Neuron (in vitro differentiated cells): ENCODE measurements around the gene MGMT.

Experiments
- H2AFZ ChIP-seq: one replicate; pipeline ENCODE4 v1.6.1; 2013; ENCODE audit warnings: low read depth, mild to moderate bottlenecking, inconsistent platforms, low read length, moderate library complexity
- H3K27me3 ChIP-seq: one replicate; pipeline ENCODE4 v1.6.1; 2013; ENCODE audit warnings: low read length; ENCODE audit not compliant: insufficient read depth
- H3K36me3 ChIP-seq: one replicate; pipeline ENCODE4 v1.6.1; 2013; ENCODE audit warnings: low read length; ENCODE audit not compliant: insufficient read depth
- H3K4me1 ChIP-seq: one replicate; pipeline ENCODE4 v1.6.1; 2013; ENCODE audit warnings: low read length; ENCODE audit not compliant: insufficient read depth
- H3K4me3 ChIP-seq: 2 replicates; pipeline ENCODE4 v1.5.1; 2013; ENCODE audit warnings: mild to moderate bottlenecking, low read length, moderate library complexity
- H3K9me3 ChIP-seq: one replicate; pipeline ENCODE4 v1.6.1; 2013; ENCODE audit warnings: low read length

MGMT gene

GRCh38 chr10:129771576-129771975, 304.5 kb downstream of the MGMT start:
- H3K9me3 ChIP-seq: no peaks in the 10 kb centered on the region
- H3K4me1 ChIP-seq: no peaks in the 10 kb centered on the region
- no peak overlapping the region for H2AFZ ChIP-seq
- H3K27me3 ChIP-seq: no peaks in the 10 kb centered on the region
- no peak overlapping the region for H3K4me3 ChIP-seq
- H3K36me3 ChIP-seq: no peaks in the 10 kb centered on the region

- H3K27me3 ChIP-seq: no peaks in the 10 kb centered on the region
- H2AFZ ChIP-seq: no peak overlapping the region
- H3K4me3 ChIP-seq: no peak overlapping the region
- no peaks in the 10 kb centered on the region for H3K9me3 ChIP-seq
- H3K36me3 ChIP-seq: no peaks in the 10 kb centered on the region
- no peaks in the 10 kb centered on the region for H3K4me1 ChIP-seq
Observed at GRCh38 chr10:129771991-129772431, 305.0 kb downstream of the MGMT start.

- Histone ChIP-seq H3K36me3 (no peaks in the 10 kb centered on the region), H3K9me3 (no peaks in the 10 kb centered on the region), H3K4me3 (no peak overlapping the region), H2AFZ (no peak overlapping the region), H3K4me1 (no peaks in the 10 kb centered on the region), H3K27me3 (no peaks in the 10 kb centered on the region)
Observed at GRCh38 chr10:129772468-129773358, 305.7 kb downstream of the MGMT start.

GRCh38 chr10:129773359-129773990, 306.4 kb downstream of the MGMT start:
- H2AFZ ChIP-seq: no peak overlapping the region
- no peaks in the 10 kb centered on the region for H3K36me3 ChIP-seq
- no peaks in the 10 kb centered on the region for H3K4me1 ChIP-seq
- H3K4me3 ChIP-seq: no peak overlapping the region
- no peaks in the 10 kb centered on the region for H3K9me3 ChIP-seq
- H3K27me3 ChIP-seq: no peaks in the 10 kb centered on the region

GRCh38 chr10:129774082-129774735, 307.2 kb downstream of the MGMT start:
- Histone ChIP-seq H3K27me3 (no peaks in the 10 kb centered on the region), H3K4me1 (no peaks in the 10 kb centered on the region), H2AFZ (no peak overlapping the region), H3K9me3 (no peaks in the 10 kb centered on the region), H3K36me3 (no peaks in the 10 kb centered on the region), H3K4me3 (no peak overlapping the region)

GRCh38 chr10:129774736-129775401, 307.8 kb downstream of the MGMT start:
- Histone ChIP-seq H3K4me3 (no peak overlapping the region), H3K27me3 (no peaks in the 10 kb centered on the region), H2AFZ (no peak overlapping the region), H3K4me1 (no peaks in the 10 kb centered on the region), H3K9me3 (no peaks in the 10 kb centered on the region), H3K36me3 (no peaks in the 10 kb centered on the region)

- Histone ChIP-seq H3K4me1 (no peaks in the 10 kb centered on the region), H3K27me3 (no peaks in the 10 kb centered on the region), H3K9me3 (no peaks in the 10 kb centered on the region), H3K4me3 (no peak overlapping the region), H2AFZ (no peak overlapping the region), H3K36me3 (no peaks in the 10 kb centered on the region)
Observed at GRCh38 chr10:129775681-129776080, 308.6 kb downstream of the MGMT start.

GRCh38 chr10:129777687-129778086, 310.6 kb downstream of the MGMT start:
- H3K9me3 ChIP-seq: no peaks in the 10 kb centered on the region
- H3K27me3 ChIP-seq: no peaks in the 10 kb centered on the region
- H3K4me3 ChIP-seq: no peak overlapping the region
- H3K36me3 ChIP-seq: no peaks in the 10 kb centered on the region
- no peaks in the 10 kb centered on the region for H3K4me1 ChIP-seq
- no peak overlapping the region for H2AFZ ChIP-seq

GRCh38 chr10:129778571-129778970, 311.5 kb downstream of the MGMT start:
- H3K36me3 ChIP-seq: no peaks in the 10 kb centered on the region
- H3K27me3 ChIP-seq: no peaks in the 10 kb centered on the region
- H2AFZ ChIP-seq: no peak overlapping the region
- no peaks in the 10 kb centered on the region for H3K4me1 ChIP-seq
- H3K4me3 ChIP-seq: no peak overlapping the region
- no peaks in the 10 kb centered on the region for H3K9me3 ChIP-seq

- Histone ChIP-seq H3K9me3 (no peaks in the 10 kb centered on the region), H3K27me3 (no peaks in the 10 kb centered on the region), H3K36me3 (no peaks in the 10 kb centered on the region), H3K4me1 (no peaks in the 10 kb centered on the region), H3K4me3 (no peak overlapping the region), H2AFZ (no peak overlapping the region)
Observed at GRCh38 chr10:129779126-129780111, 312.4 kb downstream of the MGMT start.

GRCh38 chr10:129780198-129780597, 313.2 kb downstream of the MGMT start:
- Histone ChIP-seq H3K9me3 (no peaks in the 10 kb centered on the region), H3K36me3 (no peaks in the 10 kb centered on the region), H3K4me1 (no peaks in the 10 kb centered on the region), H3K4me3 (no peak overlapping the region), H3K27me3 (no peaks in the 10 kb centered on the region), H2AFZ (no peak overlapping the region)
